Stimulated activated CD8-positive, alpha-beta memory T cell treated with anti-CD3 and anti-CD28 coated beads, Interleukin-7, amount 100 ng/mL, for 1 hour (primary cell): ENCODE measurements around the gene AKR1C1.
"Not testable (repeated sequence)": the region's sequence is repeated elsewhere in the genome, so short reads cannot be mapped to it uniquely, and the experiment has no call there.

Experiments used
- DNase-seq, 2 donors: peaks; one replicate each; pipeline ENCODE4 v3.0.0-alpha.2; 2020; ENCODE audit warnings: low read depth in 2 of 2

Gene AKR1C1

GRCh38 chr10:5018134-5018533 lies 54.9 kb downstream of the AKR1C1 start:
- DNase-seq: no peak

GRCh38 chr10:5018671-5019277 lies 55.6 kb downstream of the AKR1C1 start:
- DNase-seq: not testable (repeated sequence)

DNA sequence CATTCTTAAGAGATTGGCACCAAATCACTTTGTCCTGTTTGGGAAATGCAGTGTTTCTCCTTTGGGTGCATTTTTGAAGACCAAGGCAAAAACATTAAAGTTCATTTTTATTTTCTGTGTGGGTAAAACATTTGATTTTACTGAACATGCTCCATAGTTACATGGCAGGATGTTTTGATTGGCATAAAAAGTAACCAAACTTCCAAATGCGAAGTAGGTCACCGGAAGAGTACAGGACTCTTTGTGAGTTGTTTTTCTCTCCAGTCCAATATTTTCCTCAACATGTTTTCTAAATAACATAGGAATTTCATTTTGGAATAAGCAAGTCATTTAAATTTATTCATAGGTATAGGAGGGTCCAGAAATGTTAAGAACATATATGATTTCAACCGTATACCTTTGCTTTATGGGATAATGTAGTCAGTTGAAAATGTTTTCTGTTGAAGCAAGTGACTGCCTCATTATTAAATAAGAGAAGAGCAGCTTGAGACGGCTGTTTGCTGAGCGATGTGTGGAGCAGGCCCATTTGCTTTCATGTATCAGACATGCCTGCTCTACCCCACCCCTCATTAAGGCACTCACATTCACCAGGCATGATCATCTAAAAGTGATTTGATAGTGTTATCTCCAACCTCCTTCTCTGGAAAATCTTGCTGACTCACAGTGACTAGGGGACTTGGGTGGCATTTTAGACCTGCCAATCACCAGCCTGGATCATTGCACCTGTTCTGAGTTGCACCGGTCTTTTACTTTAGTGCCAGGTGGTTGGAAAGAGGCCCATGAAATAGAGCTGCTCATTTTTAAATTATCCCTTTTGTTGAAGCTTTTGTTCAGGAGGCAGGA lies 56.8 kb downstream of the AKR1C1 start:
- DNase-seq: not testable (repeated sequence)

- not testable (repeated sequence) for DNase-seq
Measured at GRCh38 chr10:5021624-5022290, 58.5 kb downstream of the AKR1C1 start.

GRCh38 chr10:5023177-5023805 lies 60.1 kb downstream of the AKR1C1 start:
- no peak for DNase-seq

GRCh38 chr10:5025461-5025881 lies 62.3 kb downstream of the AKR1C1 start:
- not testable (repeated sequence) for DNase-seq

- DNase-seq: no peak
Measured at GRCh38 chr10:5030989-5031388, 67.8 kb downstream of the AKR1C1 start.

- DNase-seq: not testable (repeated sequence)
Measured at GRCh38 chr10:5031588-5031987, 68.4 kb downstream of the AKR1C1 start.

- DNase-seq: not testable (repeated sequence)
Measured at GRCh38 chr10:5032444-5032843, 69.2 kb downstream of the AKR1C1 start.
